Islet of Langerhans (tissue), 1 donor: ENCODE data around the gene AOX1.
"Not testable (repeated sequence)": the region's sequence is repeated elsewhere in the genome, so short reads cannot be mapped to it uniquely, and the experiment has no call there.

Source experiments
- FAIRE-seq: peaks from one replicate; lab custom pipeline; 2011; peaks lifted over from hg19 to GRCh38; lab: Jason Lieb, UNC

AOX1 gene

GRCh38 chr2:200703127-200703925 lies 117.5 kb downstream of the AOX1 start:
- FAIRE-seq = peak; percentile 98

GRCh38 chr2:200703926-200704637 lies 118.3 kb downstream of the AOX1 start:
- FAIRE-seq = no peak

- FAIRE-seq = no peak
Measured at GRCh38 chr2:200705305-200706041, 119.7 kb downstream of the AOX1 start.

GRCh38 chr2:200708943-200709342 lies 123.1 kb downstream of the AOX1 start:
- FAIRE-seq = no peak

DNA sequence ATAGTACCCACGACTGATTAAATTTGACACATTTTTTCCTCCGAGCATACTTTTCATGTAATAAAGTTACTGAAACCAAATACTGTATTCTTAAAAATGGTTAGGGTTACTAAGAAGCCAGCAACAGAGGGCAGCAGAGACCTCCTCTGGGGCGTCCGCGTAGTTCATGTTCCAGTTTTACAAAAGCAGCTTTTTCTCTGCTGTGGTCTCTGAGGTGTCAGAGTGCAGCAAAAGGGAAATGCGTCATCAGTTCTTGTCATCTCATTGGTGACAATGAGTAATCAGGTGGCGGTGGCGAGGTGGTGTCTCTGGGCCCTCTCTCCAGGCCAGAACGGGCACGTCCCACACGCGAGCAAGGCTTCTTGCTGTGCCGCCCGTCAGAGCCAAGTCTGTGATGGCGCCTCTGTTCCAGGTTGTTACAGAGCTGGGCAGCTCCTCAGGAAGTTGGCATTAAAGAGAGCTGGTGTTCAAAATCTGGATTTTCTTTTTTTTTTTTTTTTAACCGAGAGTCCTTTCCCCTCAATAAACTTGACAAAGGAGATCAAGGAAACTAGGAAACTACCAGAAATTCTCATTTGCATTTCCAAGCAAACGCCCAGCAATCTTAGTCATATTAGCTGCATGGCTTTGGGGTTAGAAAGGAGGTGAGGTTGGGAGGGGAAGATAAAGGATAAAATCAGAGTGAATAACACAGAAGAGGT lies 127.3 kb downstream of the AOX1 start:
- FAIRE-seq = peak; percentile 96

GRCh38 chr2:200713704-200714064 lies 127.9 kb downstream of the AOX1 start:
- no peak for FAIRE-seq

- not testable (repeated sequence) for FAIRE-seq
Measured at GRCh38 chr2:200715014-200715413, 129.2 kb downstream of the AOX1 start.

DNA sequence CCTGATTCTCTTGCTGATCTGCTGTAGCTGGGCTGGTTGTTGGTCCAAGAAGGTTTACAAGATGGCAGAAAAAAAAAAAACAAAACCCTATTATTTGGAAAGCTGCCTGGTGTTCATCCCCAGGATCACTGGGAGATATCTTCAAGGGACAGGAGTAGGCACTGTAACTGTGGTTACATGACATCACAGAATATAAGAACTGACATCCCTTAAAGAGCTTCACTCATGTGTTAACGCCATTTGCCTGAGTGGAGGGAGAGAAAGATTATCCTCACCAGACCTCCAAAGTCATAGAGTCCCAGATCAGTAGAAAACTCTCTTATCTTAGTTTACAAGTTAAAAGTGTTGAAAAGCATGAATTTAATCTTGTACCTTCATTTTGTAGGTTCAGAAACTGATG lies 130.6 kb downstream of the AOX1 start:
- FAIRE-seq = no peak
